LNCaP clone FGC (cell line): ENCODE results near the gene SRPK2.

ENCODE experiments used
- DNase-seq: peaks from one replicate; pipeline ENCODE4 v3.0.0-alpha.2; 2011; ENCODE audit warnings: low read depth
- H3K4me3 ChIP-seq: 2 replicates; pipeline ENCODE4 v1.5.1; 2011; ENCODE audit warnings: mild to moderate bottlenecking, low read depth, low read length, control low read depth
- CTCF ChIP-seq: IDR thresholded peaks from 2 replicates; pipeline ENCODE4 v1.5.1; 2012; ENCODE audit warnings: mild to moderate bottlenecking; ENCODE audit not compliant: control insufficient read depth, insufficient read depth; ENCODE audit errors: extremely low read depth

The SRPK2 gene

GRCh38 chr7:105156731-105157130 is 232.0 kb downstream of the SRPK2 start:
- H3K4me3 ChIP-seq = no peak overlapping the region

GRCh38 chr7:105154084-105154483 is 234.6 kb downstream of the SRPK2 start:
- TF ChIP-seq CTCF = no peak
- H3K4me3 ChIP-seq = no peak overlapping the region
- DNase-seq = no peak

More at GRCh38 chr7:105156731-105157130, 232.0 kb downstream of the SRPK2 start:
- no peak for DNase-seq
- TF ChIP-seq CTCF = no peak

GRCh38 chr7:105153531-105153930 is 235.2 kb downstream of the SRPK2 start:
- TF ChIP-seq CTCF = no peak
- H3K4me3 ChIP-seq = no peak overlapping the region
- no peak for DNase-seq

GRCh38 chr7:105151152-105151551 is 237.6 kb downstream of the SRPK2 start:
- DNase-seq = no peak
- H3K4me3 ChIP-seq = no peak overlapping the region
- TF ChIP-seq CTCF = no peak

- no peak for DNase-seq
- no peak for TF ChIP-seq CTCF
- no peak overlapping the region for H3K4me3 ChIP-seq
Measured at GRCh38 chr7:105149827-105150226, 238.9 kb downstream of the SRPK2 start.

- DNase-seq = no peak
- TF ChIP-seq CTCF = peak; percentile 31; the same call in 1 of the 2 replicates
- no peak overlapping the region for H3K4me3 ChIP-seq
Measured at GRCh38 chr7:105141068-105141467, 247.7 kb downstream of the SRPK2 start.

- H3K4me3 ChIP-seq = no peak overlapping the region
- no peak for DNase-seq
- TF ChIP-seq CTCF = no peak
Measured at GRCh38 chr7:105139381-105139780, 249.3 kb downstream of the SRPK2 start.
